H9 (cell line): ENCODE measurements around the gene ANTXR2. TPM values are rescaled to one million over a fixed set of nuclear protein-coding genes. Genes with fewer than 3 reads are reported as not detected.

Source experiments
- DNase-seq: peaks from one replicate; pipeline ENCODE4 v3.0.0-alpha.2; 2017
- H2AFZ ChIP-seq: one replicate; pipeline ENCODE4 v1.6.1; 2013; ENCODE audit warnings: mild to moderate bottlenecking, low read length, control low read depth, moderate library complexity
- H2AK5ac ChIP-seq: 2 replicates; pipeline ENCODE4 v1.6.1; 2013; ENCODE audit warnings: low read length, control low read depth, mixed read lengths; ENCODE audit not compliant: insufficient read length
- H2BK120ac ChIP-seq: one replicate; pipeline ENCODE4 v1.6.1; 2013; ENCODE audit warnings: low read depth, mild to moderate bottlenecking, low read length, control low read depth, inconsistent platforms; ENCODE audit not compliant: poor library complexity, severe bottlenecking
- H2BK12ac ChIP-seq: 2 replicates; pipeline ENCODE4 v1.6.1; 2013; ENCODE audit warnings: low read length, control low read depth, mixed read lengths, low read depth; ENCODE audit not compliant: insufficient read length
- H2BK15ac ChIP-seq: 2 replicates; pipeline ENCODE4 v1.6.1; 2013; ENCODE audit warnings: low read depth, low read length, control low read depth
- H2BK20ac ChIP-seq: one replicate; pipeline ENCODE4 v1.6.1; 2013; ENCODE audit warnings: low read depth, mild to moderate bottlenecking, low read length, control low read depth, inconsistent platforms; ENCODE audit not compliant: poor library complexity, severe bottlenecking
- H2BK5ac ChIP-seq: 2 replicates; pipeline ENCODE4 v1.6.1; 2013; ENCODE audit warnings: low read length, control low read depth, mixed read lengths; ENCODE audit not compliant: insufficient read length
- H3K14ac ChIP-seq: 2 replicates; pipeline ENCODE4 v1.6.1; 2013; ENCODE audit warnings: low read length, control low read depth; ENCODE audit not compliant: insufficient read depth
- H3K18ac ChIP-seq: 2 replicates; pipeline ENCODE4 v1.6.1; 2013; ENCODE audit warnings: low read depth, mild to moderate bottlenecking, mixed read lengths, low read length, control low read depth; ENCODE audit not compliant: insufficient read length
- H3K23ac ChIP-seq: 2 replicates; pipeline ENCODE4 v1.6.1; 2013; ENCODE audit warnings: low read length, control low read depth, mixed read lengths, low read depth; ENCODE audit not compliant: insufficient read length
- H3K23me2 ChIP-seq: 2 replicates; pipeline ENCODE4 v1.6.1; 2013; ENCODE audit warnings: low read depth, mild to moderate bottlenecking, mixed read lengths, low read length, control low read depth; ENCODE audit not compliant: insufficient read length, poor library complexity, severe bottlenecking
- H3K27ac ChIP-seq: 2 replicates; pipeline ENCODE4 v1.5.1; 2013; ENCODE audit warnings: low read length, control low read depth, mixed read lengths, low read depth; ENCODE audit not compliant: insufficient read length
- H3K27me3 ChIP-seq: 2 replicates; pipeline ENCODE4 v1.6.1; 2013; ENCODE audit warnings: low read length, control low read depth, inconsistent platforms; ENCODE audit not compliant: insufficient read depth
- H3K4ac ChIP-seq: 2 replicates; pipeline ENCODE4 v1.6.1; 2013; ENCODE audit warnings: low read depth, mild to moderate bottlenecking, control low read depth, inconsistent platforms, low read length, moderate library complexity
- H3K4me1 ChIP-seq: 2 replicates; pipeline ENCODE4 v1.6.1; 2013; ENCODE audit warnings: low read length, control low read depth, inconsistent platforms; ENCODE audit not compliant: insufficient read depth
- H3K4me2 ChIP-seq: 2 replicates; pipeline ENCODE4 v1.6.1; 2013; ENCODE audit warnings: low read length, control low read depth, mixed read lengths; ENCODE audit not compliant: insufficient read length, insufficient read depth
- H3K56ac ChIP-seq: 2 replicates; pipeline ENCODE4 v1.6.1; 2013; ENCODE audit warnings: low read depth, mild to moderate bottlenecking, mixed read lengths, low read length, control low read depth; ENCODE audit not compliant: insufficient read length
- H3K79me1 ChIP-seq: 2 replicates; pipeline ENCODE4 v1.6.1; 2013; ENCODE audit warnings: low read depth, mild to moderate bottlenecking, moderate library complexity, low read length, control low read depth, inconsistent platforms; ENCODE audit not compliant: insufficient read depth, poor library complexity, severe bottlenecking
- H3K79me2 ChIP-seq: 2 replicates; pipeline ENCODE4 v1.6.1; 2013; ENCODE audit warnings: low read length, control low read depth, inconsistent platforms; ENCODE audit not compliant: insufficient read depth
- H3K9ac ChIP-seq: 2 replicates; pipeline ENCODE4 v1.6.1; 2013; ENCODE audit warnings: low read length, control low read depth, mixed read lengths; ENCODE audit not compliant: insufficient read length; ENCODE audit errors: extremely low read depth
- H3K9me3 ChIP-seq: one replicate; pipeline ENCODE4 v1.6.1; 2013; ENCODE audit warnings: low read depth, low read length, inconsistent platforms; ENCODE audit not compliant: control insufficient read depth
- H3T11ph ChIP-seq: one replicate; pipeline ENCODE4 v1.6.1; 2013; ENCODE audit warnings: mild to moderate bottlenecking, low read length, control low read depth, inconsistent platforms
- H4K20me1 ChIP-seq: one replicate; pipeline ENCODE4 v1.6.1; 2013; ENCODE audit not compliant: control insufficient read depth, insufficient read length, insufficient read depth
- H4K5ac ChIP-seq: 2 replicates; pipeline ENCODE4 v1.6.1; 2013; ENCODE audit warnings: low read depth, mild to moderate bottlenecking, mixed read lengths, low read length, control low read depth; ENCODE audit not compliant: insufficient read length
- H4K8ac ChIP-seq: replicated peaks from 2 replicates; pipeline ENCODE4 v1.6.1; 2013; ENCODE audit warnings: low read length, control low read depth, mixed read lengths, low read depth; ENCODE audit not compliant: insufficient read length
- H4K91ac ChIP-seq: 2 replicates; pipeline ENCODE4 v1.6.1; 2013; ENCODE audit warnings: low read depth, mild to moderate bottlenecking, moderate library complexity, mixed read lengths, low read length, control low read depth; ENCODE audit not compliant: insufficient read length
- H3K27ac Mint-ChIP-seq, 3 experiments: 2 replicates in 2 of 3; 3 replicates in 1 of 3; pipeline ENCODE4 v1.8.0; 2020 to 2021; ENCODE audit warnings: mixed read lengths in 3 of 3, mild to moderate bottlenecking in 1 of 3, moderate library complexity in 1 of 3
- H3K27me3 Mint-ChIP-seq: 2 replicates; pipeline ENCODE4 v1.8.0; 2021; ENCODE audit warnings: low read depth, mild to moderate bottlenecking, moderate library complexity, mixed read lengths
- H3K36me3 Mint-ChIP-seq, 3 experiments: 2 replicates in 2 of 3; 3 replicates in 1 of 3; pipeline ENCODE4 v1.8.0; 2020 to 2021; ENCODE audit warnings: low read depth in 3 of 3, mixed read lengths in 3 of 3; ENCODE audit not compliant: insufficient read depth in 1 of 3
- H3K4me1 Mint-ChIP-seq, 2 experiments: 2 replicates each; pipeline ENCODE4 v1.8.0; 2020; ENCODE audit warnings: mixed read lengths in 2 of 2
- H3K4me3 Mint-ChIP-seq, 2 experiments: 2 replicates in 1 of 2; 3 replicates in 1 of 2; pipeline ENCODE4 v1.8.0; 2020 to 2021; ENCODE audit warnings: mild to moderate bottlenecking in 2 of 2, mixed read lengths in 2 of 2, moderate library complexity in 1 of 2
- H3K9me3 Mint-ChIP-seq, 2 experiments: 2 replicates in 1 of 2; 3 replicates in 1 of 2; pipeline ENCODE4 v1.8.0; 2020; ENCODE audit warnings: mild to moderate bottlenecking in 2 of 2, mixed read lengths in 2 of 2, moderate library complexity in 1 of 2
- WGBS: extraction: QIAGEN DNeasy Blood & Tissue Kit; methylation state at CpG from one replicate; pipeline ENCODE4 v1.1.7; 2013; ENCODE audit warnings: missing lambda C conversion rate, low lambda C conversion rate, mixed read lengths; ENCODE audit not compliant: insufficient read length; ENCODE audit errors: extremely low coverage; 5-methylcytosine and 5-hydroxymethylcytosine counted together
- total RNA-seq: library from RNA; stranded (reverse); gene quantifications from 2 replicates; pipeline ENCODE4 v1.2.1, GENCODE V29; 2021
- TF ChIP-seq, protein P1 (sequence below): fragments of 200-600 bp; sonication (generic); conservative IDR thresholded peaks from 3 replicates; pipeline ENCODE4 v1.8.0; 2021; ENCODE audit warnings: antibody characterized with exemption, mild to moderate bottlenecking

Gene ANTXR2
- total RNA-seq, 1 experiment from 2014 or later = 4.7 TPM

DNA sequence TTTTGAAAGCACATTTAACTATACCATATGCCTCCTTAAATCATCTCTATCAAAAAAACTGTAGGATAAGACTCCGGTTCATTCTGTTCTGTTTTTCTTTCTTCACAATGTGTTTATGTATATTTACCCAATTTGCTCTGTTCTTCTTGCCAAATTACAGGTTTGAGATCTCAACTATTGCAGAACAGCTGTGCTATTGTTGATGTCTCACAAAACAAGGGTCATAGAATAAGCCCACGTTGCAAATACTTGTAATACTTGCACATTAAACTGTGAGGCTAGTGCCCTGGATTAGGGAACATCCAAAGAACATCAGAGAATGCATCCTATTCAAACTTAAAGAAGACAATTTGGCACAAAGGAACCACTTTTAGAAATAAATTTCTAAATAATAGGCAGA is 45.4 kb downstream of the ANTXR2 start:
- Mint-ChIP-seq H3K9me3 (no peaks in the 10 kb centered on the region), H3K27ac (no peak overlapping the region), H3K4me1 (no peaks in the 10 kb centered on the region), H3K4me3 (no peak overlapping the region), H3K27me3 (no peaks in the 10 kb centered on the region), H3K36me3 (no peaks in the 10 kb centered on the region)
- Histone ChIP-seq H3K27ac (no peak overlapping the region), H3K4me1 (no peaks in the 10 kb centered on the region), H3K56ac (no peak overlapping the region), H4K8ac (no peak overlapping the region), H3K79me1 (no peaks in the 10 kb centered on the region), H3K14ac (no peak overlapping the region), H2BK15ac (no peak overlapping the region), H3K23me2 (no peaks in the 10 kb centered on the region), H3K4me2 (no peak overlapping the region), H4K91ac (no peak overlapping the region), H2AK5ac (no peak overlapping the region), H4K5ac (no peak overlapping the region), H2BK20ac (no peak overlapping the region), H3T11ph (no peak overlapping the region), H2AFZ (no peak overlapping the region), H2BK120ac (no peak overlapping the region), H4K20me1 (no peaks in the 10 kb centered on the region), H2BK12ac (no peak overlapping the region), H3K23ac (no peak overlapping the region), H3K79me2 (no peaks in the 10 kb centered on the region), H3K27me3 (no peaks in the 10 kb centered on the region), H3K4ac (no peak overlapping the region), H3K9ac (no peak overlapping the region), H2BK5ac (no peak overlapping the region), H3K18ac (no peak overlapping the region), H3K9me3 (no peaks in the 10 kb centered on the region)
- TF ChIP-seq, protein P1, sequence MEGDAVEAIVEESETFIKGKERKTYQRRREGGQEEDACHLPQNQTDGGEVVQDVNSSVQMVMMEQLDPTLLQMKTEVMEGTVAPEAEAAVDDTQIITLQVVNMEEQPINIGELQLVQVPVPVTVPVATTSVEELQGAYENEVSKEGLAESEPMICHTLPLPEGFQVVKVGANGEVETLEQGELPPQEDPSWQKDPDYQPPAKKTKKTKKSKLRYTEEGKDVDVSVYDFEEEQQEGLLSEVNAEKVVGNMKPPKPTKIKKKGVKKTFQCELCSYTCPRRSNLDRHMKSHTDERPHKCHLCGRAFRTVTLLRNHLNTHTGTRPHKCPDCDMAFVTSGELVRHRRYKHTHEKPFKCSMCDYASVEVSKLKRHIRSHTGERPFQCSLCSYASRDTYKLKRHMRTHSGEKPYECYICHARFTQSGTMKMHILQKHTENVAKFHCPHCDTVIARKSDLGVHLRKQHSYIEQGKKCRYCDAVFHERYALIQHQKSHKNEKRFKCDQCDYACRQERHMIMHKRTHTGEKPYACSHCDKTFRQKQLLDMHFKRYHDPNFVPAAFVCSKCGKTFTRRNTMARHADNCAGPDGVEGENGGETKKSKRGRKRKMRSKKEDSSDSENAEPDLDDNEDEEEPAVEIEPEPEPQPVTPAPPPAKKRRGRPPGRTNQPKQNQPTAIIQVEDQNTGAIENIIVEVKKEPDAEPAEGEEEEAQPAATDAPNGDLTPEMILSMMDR = no peak
- no peak for DNase-seq
- no CpG with 5 or more reads among the region's 2 CpGs for WGBS
